Epithelial cell of prostate (primary cell): ENCODE measurements around the gene MAN2B2.
"Not testable (repeated sequence)": the region's sequence is repeated elsewhere in the genome, so short reads cannot be mapped to it uniquely, and the experiment has no call there.

ENCODE experiments used
- DNase-seq: peaks from one replicate; pipeline ENCODE4 v3.0.0-alpha.2; 2011; ENCODE audit warnings: low read depth, low spot score
- H3K27ac ChIP-seq: fragments of 450-650 bp; 2 replicates; pipeline ENCODE4 v1.5.1; 2017; ENCODE audit warnings: mild to moderate bottlenecking

The MAN2B2 gene

DNA sequence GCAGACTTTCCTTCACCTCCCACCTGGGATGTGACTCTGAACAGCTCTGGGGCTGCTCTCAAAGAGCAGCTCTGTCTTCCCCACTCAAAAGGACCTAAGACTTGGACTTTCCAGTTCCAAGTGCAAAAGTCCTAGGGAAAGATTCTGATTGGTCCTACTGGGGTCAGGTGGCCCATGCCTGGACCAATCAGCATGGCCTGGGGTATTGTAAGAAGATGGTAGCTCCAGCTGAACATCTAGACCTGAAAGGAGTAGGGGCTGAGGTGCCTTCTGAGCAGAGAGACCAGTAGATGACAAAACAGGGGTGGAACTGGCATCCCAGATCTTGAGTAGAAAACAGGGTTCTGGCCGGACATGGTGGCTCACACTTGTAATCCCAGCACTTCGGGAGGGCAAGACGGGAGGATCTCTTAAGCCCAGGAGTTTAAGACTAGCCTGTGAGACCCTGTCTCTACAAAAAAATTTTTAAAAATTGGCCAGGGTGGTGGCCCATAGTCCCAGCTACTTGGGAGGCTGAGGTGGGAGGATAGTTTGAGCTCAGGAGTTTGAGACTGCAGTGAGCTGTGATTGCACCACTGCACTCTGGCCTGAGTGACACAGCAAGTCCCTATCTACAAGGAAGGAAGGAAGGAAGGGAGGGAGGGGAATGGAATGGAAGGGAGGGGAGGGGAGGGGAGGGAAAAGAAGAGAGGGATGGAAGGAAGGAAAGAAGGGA lies 38.1 kb downstream of the MAN2B2 start:
- H3K27ac ChIP-seq: no peak overlapping the region
- no peak for DNase-seq

DNA sequence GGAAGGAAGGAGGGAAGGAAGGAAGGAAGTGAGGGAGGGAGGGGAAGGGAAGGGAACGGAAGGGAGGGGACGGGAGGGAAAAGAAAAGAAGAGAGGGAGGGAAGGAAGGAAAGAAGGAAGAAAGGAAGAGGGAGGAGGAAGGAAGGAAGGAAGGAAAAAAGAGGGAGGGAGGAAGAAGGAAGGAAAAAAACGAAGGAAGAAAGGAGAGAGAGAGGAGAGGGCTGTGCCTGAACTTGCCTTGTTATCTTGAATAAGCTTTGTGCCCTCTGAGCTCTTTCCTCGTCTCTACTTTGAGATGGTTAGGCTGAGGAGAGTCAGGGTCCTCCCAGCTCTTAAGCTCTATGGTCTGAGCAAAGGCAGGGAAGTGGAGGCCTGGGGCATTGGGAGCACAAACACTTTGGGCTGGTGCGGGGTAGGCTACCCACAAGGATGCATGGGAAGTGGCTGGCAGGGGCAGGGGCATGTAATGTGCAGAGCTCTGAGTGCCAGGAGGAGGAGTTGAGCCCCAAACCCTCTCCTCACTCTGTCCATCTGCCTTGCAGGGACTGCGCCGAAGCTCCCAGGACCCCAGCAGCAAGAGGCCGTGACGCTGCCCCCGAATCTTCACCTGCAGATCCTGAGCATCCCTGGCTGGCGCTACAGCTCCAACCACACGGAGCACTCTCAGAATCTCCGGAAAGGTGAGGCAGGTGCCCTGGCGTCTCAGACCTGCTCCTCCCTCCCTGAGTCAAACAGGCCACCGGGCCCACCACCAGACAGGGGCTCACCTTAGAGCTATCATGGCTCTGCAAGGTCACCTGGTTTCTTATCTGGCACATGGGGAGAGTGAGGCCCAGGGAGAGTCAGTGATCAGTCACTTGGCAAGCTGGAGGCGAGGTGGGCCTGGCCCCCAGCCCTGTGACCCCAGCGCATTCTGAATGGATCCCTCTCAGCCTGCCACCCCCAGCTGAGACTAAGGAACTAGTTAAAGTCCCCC lies 39.0 kb downstream of the MAN2B2 start:
- H3K27ac ChIP-seq: no peak overlapping the region
- DNase-seq: no peak

DNA sequence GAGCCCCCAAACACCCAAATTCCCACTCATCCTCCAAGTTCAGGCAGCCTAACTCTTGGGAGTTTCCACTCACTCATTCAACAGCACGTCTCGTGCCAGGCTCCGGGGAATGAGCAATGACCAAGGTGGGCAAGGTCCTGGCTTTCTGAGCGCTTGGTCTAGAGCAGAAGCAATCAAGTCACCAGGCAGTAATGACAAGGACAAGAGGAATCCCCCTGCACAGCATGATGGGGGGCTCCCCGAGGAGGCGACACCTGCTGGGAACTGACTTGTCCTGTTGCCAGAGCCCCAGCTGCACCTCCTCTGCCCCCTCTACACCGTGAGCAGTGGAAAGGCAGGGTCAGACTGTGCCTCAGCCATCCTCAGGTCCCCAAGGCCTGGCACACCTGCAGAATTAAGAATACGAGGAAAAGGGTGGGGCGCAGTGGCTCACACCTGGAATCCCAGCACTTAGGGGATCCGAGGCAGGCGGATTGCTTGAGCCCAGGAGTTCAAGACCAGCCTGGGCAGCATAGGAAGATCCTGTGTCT lies 39.8 kb downstream of the MAN2B2 start:
- DNase-seq: no peak

DNA sequence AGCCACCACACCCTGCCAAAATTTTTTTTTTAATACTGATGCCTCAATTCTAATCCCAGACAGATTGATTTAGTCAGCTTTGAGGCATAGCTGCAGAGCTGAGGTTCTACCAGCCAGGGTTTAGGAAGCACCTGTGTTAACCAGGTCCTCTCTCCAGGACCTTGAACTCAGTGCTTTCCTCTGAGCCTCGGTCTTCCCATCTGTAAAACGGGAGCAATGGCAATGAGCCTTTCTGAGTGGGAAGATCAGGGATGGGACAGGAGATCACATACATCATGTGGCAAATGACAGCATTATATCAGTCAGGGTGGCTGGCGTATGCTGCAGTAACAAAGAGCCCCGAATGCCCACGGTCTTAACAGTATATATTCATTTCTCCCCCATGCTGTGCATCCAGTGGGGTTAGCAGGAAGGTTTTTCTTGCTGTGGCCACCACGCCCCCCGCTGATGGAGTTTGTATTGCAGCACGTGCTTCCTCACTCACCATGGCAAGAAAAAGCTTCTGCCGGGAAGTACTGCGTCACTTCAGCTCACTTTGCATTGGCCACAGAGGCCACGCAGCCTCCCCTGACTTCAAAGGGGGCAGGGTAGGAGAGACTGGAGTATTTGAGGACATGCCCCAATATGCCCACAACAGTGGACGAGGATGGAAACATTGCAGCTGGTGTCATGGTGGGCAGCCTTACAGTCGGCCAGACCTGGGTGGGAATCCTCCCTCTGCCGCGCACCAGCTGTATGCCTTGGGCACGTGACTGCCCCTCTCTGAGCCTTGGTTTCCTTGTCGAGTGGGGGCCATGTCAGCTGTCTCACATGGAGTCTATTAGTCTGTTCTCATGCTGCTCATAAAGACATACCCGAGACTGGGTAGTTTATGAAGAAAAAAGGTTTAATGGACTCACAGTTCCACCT lies 41.4 kb downstream of the MAN2B2 start:
- H3K27ac ChIP-seq: no peak overlapping the region

More for the DNA sequence above, 39.8 kb downstream of the MAN2B2 start:
- no peak overlapping the region for H3K27ac ChIP-seq

DNA sequence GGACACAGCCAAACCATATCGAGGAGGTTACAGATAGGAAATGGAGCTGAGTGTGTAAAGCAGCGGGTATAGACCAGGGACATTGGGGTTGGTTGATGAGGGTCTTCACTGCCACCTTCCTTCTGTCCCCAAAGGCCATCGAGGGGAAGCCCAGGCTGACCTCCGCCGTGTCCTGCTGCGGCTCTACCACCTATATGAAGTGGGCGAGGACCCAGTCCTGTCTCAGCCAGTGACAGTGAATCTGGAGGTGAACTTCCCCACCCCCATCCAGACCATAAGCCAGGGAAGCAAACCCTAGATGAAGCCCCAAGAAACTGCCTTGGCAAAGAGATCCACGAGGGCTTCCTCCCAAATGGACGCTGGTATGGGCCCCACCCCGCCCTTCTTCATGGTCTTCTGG lies 42.3 kb downstream of the MAN2B2 start:
- no peak for DNase-seq

More for the DNA sequence above, 41.4 kb downstream of the MAN2B2 start:
- DNase-seq: no peak

DNA sequence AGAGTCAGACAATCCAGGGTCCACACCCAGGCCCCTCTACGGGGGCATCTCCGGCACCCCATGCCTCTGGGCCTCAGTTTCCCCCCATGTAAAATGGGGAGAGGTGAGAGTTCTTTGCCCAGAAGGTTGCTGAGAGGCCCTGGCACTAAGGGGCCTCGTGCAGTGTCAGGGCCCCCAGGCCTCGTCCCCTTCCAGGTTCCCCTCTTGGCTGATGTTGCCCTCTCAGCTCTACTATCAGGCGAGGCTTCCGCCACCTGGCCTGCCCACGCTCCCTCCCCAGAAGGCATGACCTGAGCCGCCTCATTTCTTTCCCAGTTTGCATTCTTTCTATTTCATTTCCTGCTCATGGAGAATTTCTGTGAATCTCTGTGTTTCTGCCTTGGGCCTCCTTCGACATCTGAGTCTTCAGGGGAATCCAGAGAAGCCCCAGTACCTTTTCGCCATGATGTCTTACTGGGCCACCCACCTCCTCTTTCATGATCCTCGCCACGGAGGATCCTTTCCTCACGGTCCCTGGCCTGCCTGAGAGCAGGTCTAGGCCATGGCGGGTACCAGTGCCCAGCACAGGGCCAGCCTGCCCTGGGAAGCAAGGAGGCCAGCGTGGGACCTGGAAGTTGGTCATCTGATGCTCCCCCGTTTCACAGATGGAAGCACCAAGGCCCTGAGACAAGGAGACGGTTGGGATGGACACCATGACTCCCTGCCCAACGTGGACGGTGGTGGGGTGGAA lies 43.6 kb downstream of the MAN2B2 start:
- H3K27ac ChIP-seq: no peak overlapping the region
- DNase-seq: no peak

More for the DNA sequence above, 42.3 kb downstream of the MAN2B2 start:
- H3K27ac ChIP-seq: no peak overlapping the region

DNA sequence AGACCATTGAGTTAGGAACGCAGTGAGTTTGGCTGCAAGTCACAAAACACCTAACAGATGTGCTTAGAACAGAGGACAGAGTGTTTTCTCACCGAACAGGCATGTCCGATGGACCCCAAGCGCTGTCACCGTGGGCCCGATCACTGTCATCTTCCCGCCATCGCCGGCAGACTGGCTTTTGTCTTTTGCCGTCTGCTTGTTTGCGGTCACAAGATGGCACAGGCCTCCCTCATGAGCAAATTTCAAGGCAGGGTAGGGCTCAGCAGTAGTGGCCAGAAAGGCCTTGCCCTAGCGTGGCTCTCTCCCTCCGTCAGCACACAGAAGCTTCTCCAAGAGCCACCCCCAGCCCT lies 44.1 kb downstream of the MAN2B2 start:
- no peak for DNase-seq
- H3K27ac ChIP-seq: no peak overlapping the region

DNA sequence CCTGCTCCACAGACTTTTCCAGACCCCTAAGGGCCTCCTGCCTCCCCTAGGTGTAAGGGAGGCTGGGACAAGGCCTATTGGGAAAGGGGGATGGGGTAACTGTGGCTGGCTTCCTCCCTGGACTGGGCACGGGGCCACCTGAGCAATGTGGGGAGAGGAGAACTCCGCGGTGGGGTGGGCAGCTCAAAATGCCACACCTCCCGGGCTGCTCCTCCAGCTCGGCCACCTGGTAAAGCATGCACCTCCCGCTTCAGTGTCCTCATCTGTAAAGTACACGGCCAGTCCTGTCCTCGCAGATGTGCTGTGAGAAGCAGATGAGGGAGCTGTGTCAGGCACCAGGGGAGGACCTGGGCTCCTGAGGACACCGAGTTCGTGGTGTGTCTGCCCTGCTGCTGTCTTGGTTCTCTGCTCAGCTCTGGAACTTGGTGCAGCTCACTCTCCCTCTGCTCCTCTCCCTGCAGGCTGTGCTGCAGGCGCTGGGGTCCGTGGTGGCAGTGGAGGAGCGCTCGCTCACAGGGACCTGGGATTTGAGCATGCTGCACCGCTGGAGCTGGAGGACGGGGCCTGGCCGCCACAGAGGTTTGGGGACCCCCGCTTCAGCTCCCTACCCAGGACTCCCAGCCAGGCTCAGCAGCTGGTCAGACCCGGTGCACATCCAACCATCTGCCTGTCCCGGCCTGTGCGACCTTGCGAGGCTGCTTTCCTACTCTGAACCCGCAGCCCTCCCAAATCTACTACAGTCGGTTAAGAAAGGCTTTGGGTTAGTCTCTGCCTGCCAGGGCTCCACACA lies 44.7 kb downstream of the MAN2B2 start:
- no peak for DNase-seq
- H3K27ac ChIP-seq: no peak overlapping the region

DNA sequence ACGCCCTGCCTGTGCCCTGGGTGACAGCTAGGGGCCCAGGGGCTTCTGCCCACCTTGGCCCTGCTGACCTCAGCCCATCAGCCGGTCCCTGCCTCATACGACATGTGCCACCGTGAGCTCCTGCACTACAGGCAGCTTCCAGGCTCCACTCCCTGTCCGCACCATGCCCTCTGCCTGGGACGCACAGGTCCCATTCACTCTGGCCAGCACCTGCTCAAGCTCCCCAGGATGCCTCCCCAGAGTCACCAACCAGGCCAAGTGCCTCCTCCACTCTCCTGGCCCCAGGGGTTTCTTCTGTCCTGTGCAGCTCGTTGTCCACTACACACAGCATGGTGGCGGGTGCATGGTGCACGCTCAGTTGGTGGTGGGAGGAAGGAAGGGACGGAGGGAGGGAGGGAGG lies 45.3 kb downstream of the MAN2B2 start:
- no peak for DNase-seq
- no peak overlapping the region for H3K27ac ChIP-seq

DNA sequence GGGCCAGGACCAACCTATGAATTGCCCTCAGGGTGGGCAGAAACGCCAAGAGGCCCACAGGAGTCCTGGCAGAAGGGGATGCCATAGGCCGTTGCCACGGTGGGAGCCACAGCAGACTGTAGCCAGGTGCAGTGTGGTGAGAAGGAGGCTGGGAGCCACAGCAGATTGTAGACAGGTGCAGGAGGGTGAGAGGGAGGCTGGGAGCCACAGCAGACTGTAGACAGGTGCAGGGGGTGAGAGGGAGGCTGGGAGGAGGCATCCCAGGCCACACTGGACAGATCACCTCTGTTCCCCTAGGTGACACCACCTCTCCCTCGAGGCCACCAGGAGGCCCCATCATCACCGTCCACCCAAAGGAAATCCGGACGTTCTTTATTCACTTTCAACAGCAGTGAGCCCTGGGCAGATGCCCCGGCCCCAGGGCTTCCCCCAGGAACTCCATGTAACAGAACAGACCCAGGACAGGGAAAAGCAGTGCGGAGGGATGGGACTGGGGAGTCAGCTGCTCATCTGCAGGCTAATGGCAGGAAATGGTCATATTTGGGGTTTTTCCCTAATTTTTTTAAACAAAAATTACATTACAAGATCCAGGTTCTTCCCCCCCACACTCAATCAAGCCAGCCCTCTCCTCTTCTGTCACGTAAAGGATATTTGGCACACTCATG lies 46.0 kb downstream of the MAN2B2 start:
- no peak for DNase-seq
- H3K27ac ChIP-seq: no peak overlapping the region

DNA sequence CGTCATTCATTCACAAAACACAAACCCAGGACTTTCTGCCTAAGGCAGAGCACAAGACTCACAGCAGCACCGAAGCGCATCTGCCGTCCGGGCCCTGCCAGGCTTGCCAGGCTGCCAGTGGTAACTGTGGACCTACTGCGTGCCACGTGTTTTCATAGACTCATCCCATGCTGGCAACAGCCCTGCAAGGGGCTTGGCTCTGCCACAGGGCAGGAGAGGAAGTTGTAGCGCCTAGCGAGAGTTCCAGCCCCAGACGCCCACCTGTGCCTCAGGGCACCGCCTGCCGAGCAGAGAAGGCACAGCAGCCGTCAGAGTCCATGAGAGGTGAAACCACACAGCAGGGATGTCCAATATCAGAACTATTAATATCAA lies 46.6 kb downstream of the MAN2B2 start:
- DNase-seq: no peak
- no peak overlapping the region for H3K27ac ChIP-seq

DNA sequence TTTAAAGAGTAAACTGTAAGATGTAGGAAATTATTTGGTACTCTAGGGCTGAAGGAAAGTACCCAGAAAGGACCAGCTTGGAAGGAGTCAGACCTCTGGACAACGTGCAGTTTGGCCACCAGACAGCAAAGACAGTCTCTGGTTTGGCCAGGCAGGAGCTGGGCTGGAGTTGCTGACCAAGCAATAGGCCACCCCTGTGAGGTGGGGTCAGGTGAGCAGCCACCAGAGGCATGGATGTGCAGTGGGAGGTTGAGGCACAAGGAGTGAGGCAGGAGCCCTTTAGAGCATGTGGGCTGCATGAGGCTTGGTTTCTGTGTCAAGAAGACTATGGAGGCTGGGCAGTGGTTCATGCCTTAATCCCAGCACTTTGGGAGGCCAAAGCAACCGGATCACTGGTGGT lies 47.8 kb downstream of the MAN2B2 start:
- H3K27ac ChIP-seq: no peak overlapping the region
- no peak for DNase-seq

DNA sequence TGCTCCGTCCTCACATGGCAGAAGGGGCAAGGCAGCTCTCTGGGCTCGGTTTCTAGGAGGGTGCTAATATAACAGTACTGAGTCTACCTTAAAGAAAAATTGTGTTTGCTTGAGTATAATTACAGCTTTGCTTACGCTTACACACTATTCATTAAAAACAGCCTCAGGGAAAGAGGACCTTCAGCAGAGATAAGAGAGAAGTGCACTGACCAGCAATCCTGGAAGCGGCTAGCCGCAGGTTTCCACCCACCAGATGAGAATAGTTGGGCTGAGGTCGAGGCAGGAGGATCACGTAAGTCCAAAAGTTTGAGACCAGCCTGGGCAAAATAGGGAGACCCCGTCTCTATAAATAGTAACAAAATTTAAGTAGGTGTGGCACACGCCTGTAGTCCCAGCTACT lies 50.3 kb downstream of the MAN2B2 start:
- no peak overlapping the region for H3K27ac ChIP-seq
- DNase-seq: no peak

DNA sequence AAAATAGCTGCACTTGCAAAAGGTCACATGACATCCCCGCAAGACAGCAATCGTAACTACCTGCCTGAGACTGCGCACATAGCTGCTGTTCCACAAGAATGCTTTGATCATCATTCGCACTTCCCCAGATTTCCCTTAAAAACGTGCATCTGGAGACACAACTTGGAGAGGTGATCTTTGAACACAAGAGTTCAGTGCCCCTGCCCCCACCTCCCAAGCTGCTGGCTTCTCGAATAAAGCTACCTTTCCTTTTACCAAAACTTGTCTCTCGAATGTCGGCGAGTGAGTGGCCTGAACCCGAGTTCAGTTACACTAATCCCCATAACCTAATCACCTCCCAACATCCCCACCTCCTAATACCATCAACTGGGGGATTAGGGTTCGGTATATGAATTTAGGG lies 51.1 kb downstream of the MAN2B2 start:
- no peak overlapping the region for H3K27ac ChIP-seq
- DNase-seq: no peak

DNA sequence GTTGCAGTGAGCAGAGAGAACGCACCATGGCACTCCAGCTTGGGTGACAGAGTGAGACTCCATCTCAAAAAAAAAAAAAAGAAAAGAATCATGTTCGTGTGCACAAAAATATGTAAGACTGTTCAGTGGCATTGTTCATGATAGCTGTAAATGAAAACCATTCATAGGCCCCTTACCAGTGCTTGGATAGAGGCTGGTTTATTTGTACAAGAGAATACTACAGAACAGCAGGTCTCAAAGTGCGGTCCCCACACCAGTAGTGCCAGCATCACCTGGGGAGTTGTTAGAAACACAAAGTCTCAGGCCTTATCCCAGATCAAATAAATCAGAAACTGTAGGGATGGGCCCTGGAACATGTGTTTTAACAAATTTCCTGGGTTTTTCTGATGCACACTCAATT lies 52.8 kb downstream of the MAN2B2 start:
- no peak overlapping the region for H3K27ac ChIP-seq
- DNase-seq: no peak

DNA sequence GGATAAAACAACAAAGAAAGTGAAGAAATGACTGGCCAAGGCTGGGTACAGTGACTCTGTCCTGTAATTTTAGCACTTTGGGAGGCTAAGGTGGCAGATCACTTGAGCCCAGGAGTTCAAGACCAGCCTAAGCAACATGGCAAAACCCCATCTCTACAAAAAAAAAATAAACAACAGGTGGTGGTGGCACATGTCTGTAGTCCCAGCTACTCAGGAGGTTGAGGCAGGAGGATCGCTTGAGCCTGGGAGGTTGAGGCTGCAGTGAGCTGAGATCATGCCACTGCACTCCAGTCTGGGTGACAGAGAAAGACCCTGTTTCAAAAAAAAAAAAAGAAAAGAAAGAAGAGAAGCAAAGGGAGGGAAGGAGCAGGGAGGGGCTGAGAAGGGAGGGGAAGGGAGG lies 53.5 kb downstream of the MAN2B2 start:
- not testable (repeated sequence) for DNase-seq, H3K27ac ChIP-seq

DNA sequence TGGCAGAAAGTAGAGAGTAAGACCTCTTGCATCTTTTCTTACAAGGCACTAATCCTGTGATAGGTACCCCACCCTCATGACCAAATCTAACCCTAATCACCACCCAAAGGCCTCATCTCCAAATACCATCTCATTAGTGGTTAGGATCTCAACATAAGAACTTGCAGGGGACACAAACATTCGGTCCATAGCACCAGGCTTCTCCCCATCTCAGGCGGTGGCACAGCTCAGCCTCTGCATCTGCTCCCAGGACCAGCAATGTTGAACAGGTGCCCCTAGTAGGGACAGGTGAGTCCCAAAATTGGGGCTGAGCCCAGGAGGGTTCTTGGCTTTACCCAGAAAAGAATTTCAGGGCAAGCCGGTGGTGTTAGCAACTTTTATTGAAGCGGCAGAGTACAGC lies 57.1 kb downstream of the MAN2B2 start:
- H3K27ac ChIP-seq: no peak overlapping the region
- no peak for DNase-seq
